GM18951 (cell line): ENCODE results near the gene EVI5.

Experiments
- POLR2A ChIP-seq: IDR thresholded peaks from 4 replicates; pipeline ENCODE4 v1.6.1; 2011; ENCODE audit warnings: mild to moderate bottlenecking; ENCODE audit not compliant: insufficient read length, insufficient read depth; ENCODE audit errors: extremely low read depth
- in situ Hi-C: fragments of 300-500 bp; cut with MboI; formaldehyde crosslinking; loops from one replicate; pipeline ENCODE4 v1.12.0; 2022; ENCODE audit warnings: low sequenced_read_pairs, mixed read lengths, inconsistent platforms; ENCODE audit not compliant: unreplicated experiment

Gene EVI5

DNA sequence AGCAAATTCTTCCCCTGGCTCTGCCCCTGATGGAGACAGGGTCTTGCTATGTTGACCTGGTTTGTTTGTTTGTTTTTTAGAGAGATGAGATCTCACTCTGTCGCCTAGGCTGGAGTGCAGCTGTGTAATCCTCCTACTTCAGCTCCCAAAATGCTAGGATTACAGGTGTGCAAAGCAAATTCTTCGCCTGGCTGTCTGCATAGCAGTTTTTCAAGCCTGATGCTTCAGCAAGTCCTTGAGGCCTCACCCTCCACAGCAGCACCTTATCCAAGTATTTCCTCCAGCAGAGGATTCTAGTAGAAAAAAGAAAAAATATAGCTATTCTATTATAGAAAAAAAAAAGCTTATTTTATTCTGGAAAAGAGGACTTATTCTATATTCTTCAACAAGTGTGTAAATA lies 31.8 kb upstream of the EVI5 start:
- TF ChIP-seq POLR2A: no peak
- in situ Hi-C loops: no loop called here

- in situ Hi-C loops: no loop called here
- TF ChIP-seq POLR2A: no peak
These were observed 23.5 kb upstream of the EVI5 start for GRCh38 chr1:92808381-92808780.

- TF ChIP-seq POLR2A: no peak
- in situ Hi-C loops: no loop called here
These were observed 20.3 kb upstream of the EVI5 start for GRCh38 chr1:92805216-92805615.

GRCh38 chr1:92804721-92805201 lies 19.9 kb upstream of the EVI5 start:
- in situ Hi-C loops: no loop called here
- no peak for TF ChIP-seq POLR2A

DNA sequence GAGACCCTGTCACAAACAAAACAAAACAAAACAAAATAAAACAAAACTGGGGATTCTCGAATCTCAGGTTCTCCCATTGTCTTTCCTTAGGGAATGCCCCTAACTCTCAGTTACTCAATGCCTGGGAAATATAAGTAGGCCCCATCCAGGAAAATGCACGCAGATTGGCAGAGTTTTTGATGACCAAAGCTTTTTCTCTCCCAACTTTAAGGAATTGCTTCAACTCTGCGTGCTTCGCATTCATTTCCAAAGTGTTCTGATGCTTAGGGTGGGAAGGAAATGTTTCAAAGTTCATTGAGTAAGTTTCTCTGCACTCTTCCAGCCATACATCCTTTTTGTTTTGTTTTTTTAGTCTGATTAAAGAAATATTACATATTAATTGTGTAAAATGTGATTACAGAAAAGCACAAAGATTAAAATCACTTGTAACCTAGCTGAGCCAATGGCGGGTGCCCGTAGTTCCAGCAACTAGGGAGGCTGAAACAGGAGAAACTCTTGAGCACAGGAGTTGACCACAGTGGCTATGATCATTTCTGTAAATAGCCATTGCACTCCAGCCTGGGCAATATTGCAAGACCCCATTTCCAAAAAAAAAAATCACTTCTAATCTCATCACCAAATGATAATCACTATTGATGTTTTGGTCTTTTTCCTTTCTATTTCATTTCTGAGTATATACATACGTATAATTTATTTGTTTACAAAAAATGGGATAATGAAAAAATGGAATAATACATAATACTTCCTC lies 18.4 kb upstream of the EVI5 start:
- no peak for TF ChIP-seq POLR2A
- in situ Hi-C loops: no loop called here

- TF ChIP-seq POLR2A: no peak
- in situ Hi-C loops: no loop called here
These were observed 13.1 kb upstream of the EVI5 start for GRCh38 chr1:92797961-92798360.

- no peak for TF ChIP-seq POLR2A
- in situ Hi-C loops: no loop called here
These were observed 12.4 kb upstream of the EVI5 start for GRCh38 chr1:92797297-92797696.

DNA sequence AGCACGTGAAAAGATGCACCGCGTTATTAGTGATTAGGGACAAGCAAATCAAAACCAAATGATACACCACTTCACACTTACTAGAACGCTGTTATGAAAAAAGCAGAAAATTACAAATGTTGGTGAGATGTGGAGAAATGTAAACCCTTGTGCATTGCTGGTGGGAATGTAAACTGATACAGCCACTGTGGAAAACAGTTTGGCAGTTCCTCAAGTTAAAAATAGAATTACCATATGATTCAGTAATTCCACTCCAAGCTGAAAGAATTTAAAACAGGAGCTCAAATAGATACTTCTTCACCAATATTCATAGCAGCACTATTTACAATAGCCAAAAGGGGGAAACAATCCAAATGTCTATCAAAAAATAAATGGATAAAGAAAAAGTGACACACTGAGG lies 10.3 kb upstream of the EVI5 start:
- in situ Hi-C loops: no loop called here
- TF ChIP-seq POLR2A: no peak

DNA sequence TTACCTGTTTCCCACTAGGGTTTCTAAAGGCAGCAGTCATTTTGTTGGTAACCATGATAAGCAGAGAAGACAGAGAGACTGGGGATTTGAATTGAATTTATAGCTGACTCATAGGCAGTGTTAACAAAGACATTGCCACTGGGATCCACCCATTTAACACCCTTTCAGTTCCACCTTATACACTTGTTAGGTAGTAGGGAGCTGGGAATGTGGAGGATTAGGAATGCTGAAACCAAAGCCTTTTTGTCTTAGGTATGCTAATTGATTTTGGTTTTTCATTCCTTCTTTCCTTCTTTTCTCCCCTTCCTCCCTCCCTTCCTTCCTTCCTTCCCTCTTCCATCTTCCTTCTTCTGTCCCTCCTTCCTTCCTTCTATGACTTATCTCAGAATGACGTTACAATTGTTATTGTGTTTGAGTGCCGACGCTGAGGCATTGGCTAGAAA lies 7.5 kb upstream of the EVI5 start:
- no peak for TF ChIP-seq POLR2A
- in situ Hi-C loops: no loop called here

GRCh38 chr1:92791487-92792066 lies 6.7 kb upstream of the EVI5 start:
- no peak for TF ChIP-seq POLR2A
- in situ Hi-C loops: no loop called here

DNA sequence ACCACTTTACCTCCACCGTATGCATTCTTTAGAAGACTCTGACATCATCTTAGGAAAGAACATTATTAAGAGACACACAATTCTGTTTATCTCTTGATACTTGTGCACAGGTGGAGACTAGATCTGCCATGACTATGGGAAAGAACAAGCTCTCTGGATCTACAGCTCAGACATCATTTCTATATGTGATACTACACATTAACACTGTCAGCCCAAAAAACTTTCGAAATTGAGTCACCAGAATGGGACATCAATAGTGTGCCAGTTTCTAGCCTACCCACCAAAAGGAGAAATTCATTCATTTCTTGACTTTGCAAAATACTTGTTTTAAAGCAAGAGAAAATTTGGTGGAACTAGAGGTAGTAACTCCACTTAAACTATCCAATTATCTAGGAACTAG lies 6.0 kb upstream of the EVI5 start:
- no peak for TF ChIP-seq POLR2A
- in situ Hi-C loops: no loop called here

- in situ Hi-C loops: no loop called here
- no peak for TF ChIP-seq POLR2A
These were observed 5.2 kb upstream of the EVI5 start for GRCh38 chr1:92790081-92790480.

- in situ Hi-C loops: no loop called here
- TF ChIP-seq POLR2A: no peak
These were observed 1.4 kb upstream of the EVI5 start for GRCh38 chr1:92786111-92786901.
